Esophagus muscularis mucosa (tissue), 4 donors: Measurements from ENCODE around the gene OSBPL1A. TPM values are rescaled to one million over a fixed set of nuclear protein-coding genes. Genes with fewer than 3 reads are reported as not detected.

Experiments
- DNase-seq: peaks from one replicate; pipeline ENCODE4 v3.0.0-alpha.2; 2017; ENCODE audit errors: extremely low spot score
- H3K27ac ChIP-seq, 4 donors: fragments of 200-600 bp; sonication (generic); replicated peaks in 1 of 4; 1 replicate in 3 of 4; 2 replicates in 1 of 4; pipeline ENCODE4 v1.5.1; 2016 to 2019; ENCODE audit warnings: mild to moderate bottlenecking in 1 of 4
- H3K27me3 ChIP-seq, 4 donors: fragments of 200-600 bp; sonication (generic); one replicate each; pipeline versions ENCODE4 v1.5.1 to v1.6.0; 2016 to 2019
- H3K36me3 ChIP-seq, 4 donors: fragments of 200-600 bp; sonication (generic); one replicate each; pipeline ENCODE4 v1.5.1; 2016 to 2019
- H3K4me1 ChIP-seq, 4 donors: fragments of 200-600 bp; sonication (generic); one replicate each; pipeline ENCODE4 v1.5.1; 2016 to 2019
- H3K4me3 ChIP-seq, 4 donors: fragments of 200-600 bp; sonication (generic); 1 replicate in 2 of 4; 2 replicates in 2 of 4; pipeline ENCODE4 v1.5.1; 2016 to 2019; ENCODE audit warnings: mild to moderate bottlenecking in 4 of 4, moderate library complexity in 1 of 4
- H3K9me3 ChIP-seq, 4 donors: fragments of 200-600 bp; sonication (generic); 1 replicate in 3 of 4; 2 replicates in 1 of 4; pipeline ENCODE4 v1.5.1; 2016 to 2019
- CTCF ChIP-seq, 3 experiments: fragments of 200-600 bp in 2 of 3; fragments of 450-650 bp in 1 of 3; sonication (generic) in 2 of 3; IDR thresholded peaks; one replicate each; pipeline ENCODE4 v1.5.1; 2017 to 2019; ENCODE audit warnings: antibody characterized with exemption in 3 of 3, mild to moderate bottlenecking in 2 of 3, moderate library complexity in 1 of 3
- EP300 ChIP-seq: sonication (generic); formaldehyde crosslinking; IDR thresholded peaks from one replicate; pipeline ENCODE4 v1.6.1; 2017; ENCODE audit warnings: antibody characterized with exemption
- POLR2A ChIP-seq: fragments of 450-650 bp; IDR thresholded peaks from one replicate; pipeline ENCODE4 v1.6.1; 2017; ENCODE audit warnings: antibody characterized with exemption, moderate library complexity, mild to moderate bottlenecking, low read depth
- POLR2AphosphoS5 ChIP-seq, 2 donors: sonication (generic); formaldehyde crosslinking; IDR thresholded peaks; one replicate each; pipeline ENCODE4 v1.6.1; 2017; ENCODE audit warnings: antibody characterized with exemption in 2 of 2
- WGBS: methylation state at CpG from one replicate; pipeline ENCODE4 v1.1.5; 2018; 5-methylcytosine and 5-hydroxymethylcytosine counted together
- intact Hi-C: fragments of 100-400 bp; cut with DNase I; formaldehyde crosslinking; loops from one replicate; pipeline ENCODE4 v1.15.1; 2023
- total RNA-seq, 4 donors: library from RNA; depleted of rRNA; stranded (reverse); fragments of >200 nt; gene quantifications; one replicate each; pipeline versions ENCODE4 v1.1.0 to v1.2.1, GENCODE V29; 2016

The OSBPL1A gene
- total RNA-seq, 4 donors from 2014 or later, result 78.2 to 126 (median 101) TPM

GRCh38 chr18:24127735-24128134, 269.9 kb downstream of the OSBPL1A start:
- Histone ChIP-seq H3K4me3 (no peak overlapping the region), H3K9me3 (no peaks in the 10 kb centered on the region), H3K27ac (no peak overlapping the region), H3K27me3 (no peaks in the 10 kb centered on the region), H3K36me3 (peaks cover 0 to 66% (median 23%) of the 10 kb centered on the region in 4 donors), H3K4me1 (no peaks in the 10 kb centered on the region)
- TF ChIP-seq POLR2A (no peak), EP300 (no peak), POLR2AphosphoS5 (IDR thresholded peaks at IDR 0.05) (no peak), CTCF (IDR thresholded peaks at IDR 0.05) (no peak)
- WGBS, result 96% methylated on average over 3 of the region's 3 CpGs
- no peak for DNase-seq
- intact Hi-C loops, result no loop called here

- Histone ChIP-seq H3K4me1 (no peaks in the 10 kb centered on the region), H3K9me3 (no peaks in the 10 kb centered on the region), H3K4me3 (no peak overlapping the region), H3K36me3 (peaks cover 0 to 68% (median 23%) of the 10 kb centered on the region in 4 donors), H3K27me3 (no peaks in the 10 kb centered on the region), H3K27ac (no peak overlapping the region)
- intact Hi-C loops, result no loop called here
- peak; percentile 60 for DNase-seq
- 67% methylated on average over 3 of the region's 3 CpGs for WGBS
- no peak for TF ChIP-seq POLR2A
These were observed 271.3 kb downstream of the OSBPL1A start for GRCh38 chr18:24126155-24126961.

GRCh38 chr18:24121625-24122024, 276.0 kb downstream of the OSBPL1A start:
- H3K27me3 ChIP-seq, result no peaks in the 10 kb centered on the region
- intact Hi-C loops, result no loop called here
- WGBS, result 91% methylated on average over 2 of the region's 2 CpGs
- H3K4me3 ChIP-seq, result no peak overlapping the region
- TF ChIP-seq CTCF (IDR thresholded peaks at IDR 0.05), result no peak
- TF ChIP-seq EP300, result no peak
- TF ChIP-seq POLR2AphosphoS5 (IDR thresholded peaks at IDR 0.05), result no peak
- no peak for TF ChIP-seq POLR2A
- DNase-seq, result no peak
- H3K27ac ChIP-seq, result no peak overlapping the region
- H3K36me3 ChIP-seq, result peaks cover 0 to 56% (median 13%) of the 10 kb centered on the region in 4 donors
- peaks cover 0 to 4% (median 0%) of the 10 kb centered on the region in 4 donors for H3K4me1 ChIP-seq
- no peaks in the 10 kb centered on the region for H3K9me3 ChIP-seq

GRCh38 chr18:24120676-24121075, 276.9 kb downstream of the OSBPL1A start:
- Histone ChIP-seq H3K36me3 (peaks cover 0 to 53% (median 11%) of the 10 kb centered on the region in 4 donors), H3K27ac (no peak overlapping the region), H3K9me3 (no peaks in the 10 kb centered on the region), H3K4me3 (no peak overlapping the region), H3K27me3 (no peaks in the 10 kb centered on the region), H3K4me1 (peaks cover 0 to 4% (median 0%) of the 10 kb centered on the region in 4 donors)
- intact Hi-C loops, result no loop called here
- DNase-seq, result no peak
- WGBS, result 94% methylated on average over 4 of the region's 4 CpGs
- TF ChIP-seq EP300 (no peak), CTCF (IDR thresholded peaks at IDR 0.05) (no peak), POLR2A (no peak), POLR2AphosphoS5 (IDR thresholded peaks at IDR 0.05) (no peak)

- Histone ChIP-seq H3K4me1 (peaks cover 0 to 4% (median 0%) of the 10 kb centered on the region in 4 donors), H3K27me3 (no peaks in the 10 kb centered on the region), H3K27ac (no peak overlapping the region), H3K36me3 (peaks cover 0 to 56% (median 9%) of the 10 kb centered on the region in 4 donors), H3K4me3 (no peak overlapping the region), H3K9me3 (no peaks in the 10 kb centered on the region)
- intact Hi-C loops, result loop anchor here (5.0 kb wide), 4 partner anchors 107 to 492 kb away; partner anchors contain the start of gene TTC39C
- peak; percentile 92 for DNase-seq
- WGBS, result 56% methylated on average over 8 of the region's 8 CpGs
- TF ChIP-seq EP300, result no peak
- TF ChIP-seq CTCF (IDR thresholded peaks at IDR 0.05), result peak; percentile 91 to 97 (median 92)
- peak in 1 of 2 donors; percentile 6 for TF ChIP-seq POLR2AphosphoS5 (IDR thresholded peaks at IDR 0.05)
- TF ChIP-seq POLR2A, result no peak
These were observed 278.7 kb downstream of the OSBPL1A start for GRCh38 chr18:24118750-24119577.
